HL-60 (cell line): ENCODE measurements around the gene BCHE.
A peak's percentile ranks its signal among the peaks of the same experiment; 100 is the strongest.

Experiments
- DNase-seq, 2 experiments: peaks; one replicate each; pipeline ENCODE4 v3.0.0-alpha.2; 2010 to 2020; ENCODE audit warnings: low read depth in 1 of 2, low spot score in 1 of 2
- H3K27ac ChIP-seq: fragments of 250-450 bp; sonication (Bioruptor Pico); replicated peaks from 2 replicates; pipeline ENCODE4 v1.5.1; 2020; ENCODE audit warnings: mild to moderate bottlenecking, moderate library complexity
- H3K27me3 ChIP-seq: fragments of 250-450 bp; sonication (Bioruptor Pico); 2 replicates; pipeline ENCODE4 v1.5.1; 2021; ENCODE audit warnings: mild to moderate bottlenecking, moderate library complexity; ENCODE audit not compliant: insufficient read depth, poor library complexity, severe bottlenecking
- H3K4me3 ChIP-seq: replicated peaks from 2 replicates; pipeline ENCODE4 v1.5.1; 2011; ENCODE audit warnings: mild to moderate bottlenecking, control low read depth, low read length; ENCODE audit not compliant: insufficient read depth
- GABPA ChIP-seq: IDR thresholded peaks from 2 replicates; pipeline ENCODE4 v1.6.1; 2012; ENCODE audit warnings: low read depth
- POLR2AphosphoS5 ChIP-seq: IDR thresholded peaks from 2 replicates; pipeline ENCODE4 v1.6.1; 2012; ENCODE audit warnings: low read depth
- SPI1 ChIP-seq: IDR thresholded peaks from 2 replicates; pipeline ENCODE4 v1.6.1; 2012; ENCODE audit warnings: low read depth, mild to moderate bottlenecking, borderline replicate concordance
- TF ChIP-seq, protein P1 (sequence below): IDR thresholded peaks from 2 replicates; pipeline ENCODE4 v1.6.1; 2012; ENCODE audit warnings: low read depth; ENCODE audit not compliant: insufficient replicate concordance
- TF ChIP-seq, protein P2 (sequence below): IDR thresholded peaks from one replicate; pipeline ENCODE4 v1.5.1; 2011; ENCODE audit warnings: low read length, control low read depth, inconsistent platforms; ENCODE audit not compliant: insufficient read depth

Gene BCHE

DNA sequence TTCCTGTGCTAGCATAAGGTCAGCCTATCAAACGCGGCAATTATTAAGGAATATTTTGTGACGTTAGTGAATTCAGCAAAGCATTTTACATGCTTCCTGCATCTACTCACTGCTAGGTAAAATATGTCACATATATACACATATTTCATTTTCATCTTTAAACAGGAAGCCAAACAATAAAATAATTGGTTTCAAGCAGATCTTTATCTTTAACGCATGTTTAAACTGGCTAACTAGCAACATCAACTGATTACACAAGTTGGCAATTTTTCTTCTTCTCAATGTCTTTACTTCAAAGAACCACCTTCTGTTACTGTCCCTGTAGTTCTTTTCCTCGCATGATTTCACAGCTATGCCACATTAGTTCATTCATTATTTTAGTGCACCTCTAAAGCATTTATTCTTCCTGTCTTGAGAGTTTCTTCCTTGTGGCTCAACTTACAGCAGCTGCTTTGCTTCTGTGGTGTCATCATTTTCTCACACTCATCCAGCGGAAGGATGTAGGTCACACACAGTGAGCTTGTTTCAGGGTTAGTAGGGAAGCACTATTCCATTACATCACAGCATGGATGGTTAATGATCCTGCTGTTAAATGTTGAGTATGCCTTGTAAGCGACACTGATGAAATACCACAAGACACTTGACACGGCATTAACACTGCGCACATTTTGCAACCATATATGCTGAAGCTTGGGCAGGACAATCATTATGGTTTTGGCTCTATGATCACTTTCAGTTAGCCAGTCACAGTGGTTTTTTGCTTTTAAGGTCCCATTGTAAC is 2.3 kb upstream of the BCHE start:
- TF ChIP-seq GABPA (no peak), POLR2AphosphoS5 (no peak), SPI1 (no peak)
- TF ChIP-seq, protein P1, sequence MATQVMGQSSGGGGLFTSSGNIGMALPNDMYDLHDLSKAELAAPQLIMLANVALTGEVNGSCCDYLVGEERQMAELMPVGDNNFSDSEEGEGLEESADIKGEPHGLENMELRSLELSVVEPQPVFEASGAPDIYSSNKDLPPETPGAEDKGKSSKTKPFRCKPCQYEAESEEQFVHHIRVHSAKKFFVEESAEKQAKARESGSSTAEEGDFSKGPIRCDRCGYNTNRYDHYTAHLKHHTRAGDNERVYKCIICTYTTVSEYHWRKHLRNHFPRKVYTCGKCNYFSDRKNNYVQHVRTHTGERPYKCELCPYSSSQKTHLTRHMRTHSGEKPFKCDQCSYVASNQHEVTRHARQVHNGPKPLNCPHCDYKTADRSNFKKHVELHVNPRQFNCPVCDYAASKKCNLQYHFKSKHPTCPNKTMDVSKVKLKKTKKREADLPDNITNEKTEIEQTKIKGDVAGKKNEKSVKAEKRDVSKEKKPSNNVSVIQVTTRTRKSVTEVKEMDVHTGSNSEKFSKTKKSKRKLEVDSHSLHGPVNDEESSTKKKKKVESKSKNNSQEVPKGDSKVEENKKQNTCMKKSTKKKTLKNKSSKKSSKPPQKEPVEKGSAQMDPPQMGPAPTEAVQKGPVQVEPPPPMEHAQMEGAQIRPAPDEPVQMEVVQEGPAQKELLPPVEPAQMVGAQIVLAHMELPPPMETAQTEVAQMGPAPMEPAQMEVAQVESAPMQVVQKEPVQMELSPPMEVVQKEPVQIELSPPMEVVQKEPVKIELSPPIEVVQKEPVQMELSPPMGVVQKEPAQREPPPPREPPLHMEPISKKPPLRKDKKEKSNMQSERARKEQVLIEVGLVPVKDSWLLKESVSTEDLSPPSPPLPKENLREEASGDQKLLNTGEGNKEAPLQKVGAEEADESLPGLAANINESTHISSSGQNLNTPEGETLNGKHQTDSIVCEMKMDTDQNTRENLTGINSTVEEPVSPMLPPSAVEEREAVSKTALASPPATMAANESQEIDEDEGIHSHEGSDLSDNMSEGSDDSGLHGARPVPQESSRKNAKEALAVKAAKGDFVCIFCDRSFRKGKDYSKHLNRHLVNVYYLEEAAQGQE: no peak
- TF ChIP-seq, protein P2, sequence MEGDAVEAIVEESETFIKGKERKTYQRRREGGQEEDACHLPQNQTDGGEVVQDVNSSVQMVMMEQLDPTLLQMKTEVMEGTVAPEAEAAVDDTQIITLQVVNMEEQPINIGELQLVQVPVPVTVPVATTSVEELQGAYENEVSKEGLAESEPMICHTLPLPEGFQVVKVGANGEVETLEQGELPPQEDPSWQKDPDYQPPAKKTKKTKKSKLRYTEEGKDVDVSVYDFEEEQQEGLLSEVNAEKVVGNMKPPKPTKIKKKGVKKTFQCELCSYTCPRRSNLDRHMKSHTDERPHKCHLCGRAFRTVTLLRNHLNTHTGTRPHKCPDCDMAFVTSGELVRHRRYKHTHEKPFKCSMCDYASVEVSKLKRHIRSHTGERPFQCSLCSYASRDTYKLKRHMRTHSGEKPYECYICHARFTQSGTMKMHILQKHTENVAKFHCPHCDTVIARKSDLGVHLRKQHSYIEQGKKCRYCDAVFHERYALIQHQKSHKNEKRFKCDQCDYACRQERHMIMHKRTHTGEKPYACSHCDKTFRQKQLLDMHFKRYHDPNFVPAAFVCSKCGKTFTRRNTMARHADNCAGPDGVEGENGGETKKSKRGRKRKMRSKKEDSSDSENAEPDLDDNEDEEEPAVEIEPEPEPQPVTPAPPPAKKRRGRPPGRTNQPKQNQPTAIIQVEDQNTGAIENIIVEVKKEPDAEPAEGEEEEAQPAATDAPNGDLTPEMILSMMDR: no peak
- H3K27me3 ChIP-seq: no peaks in the 10 kb centered on the region
- DNase-seq: no peak
- no peak overlapping the region for H3K27ac ChIP-seq
- no peak overlapping the region for H3K4me3 ChIP-seq

- H3K27me3 ChIP-seq: no peaks in the 10 kb centered on the region
- no peak for TF ChIP-seq SPI1
- no peak for TF ChIP-seq POLR2AphosphoS5
These were observed 578 bp upstream of the BCHE start for GRCh38 chr3:165837801-165838200.

GRCh38 chr3:165835431-165835830 is 1.8 kb downstream of the BCHE start:
- no peak for DNase-seq
- H3K4me3 ChIP-seq: no peak overlapping the region
- H3K27me3 ChIP-seq: no peaks in the 10 kb centered on the region
- no peak overlapping the region for H3K27ac ChIP-seq
- no peak for TF ChIP-seq POLR2AphosphoS5
- 0 out of 2 replicates have a peak, but pooled peaks have one; percentile 10 for TF ChIP-seq SPI1

More at GRCh38 chr3:165837801-165838200, 578 bp upstream of the BCHE start:
- DNase-seq: no peak
- Histone ChIP-seq H3K27ac (no peak overlapping the region), H3K4me3 (no peak overlapping the region)

DNA sequence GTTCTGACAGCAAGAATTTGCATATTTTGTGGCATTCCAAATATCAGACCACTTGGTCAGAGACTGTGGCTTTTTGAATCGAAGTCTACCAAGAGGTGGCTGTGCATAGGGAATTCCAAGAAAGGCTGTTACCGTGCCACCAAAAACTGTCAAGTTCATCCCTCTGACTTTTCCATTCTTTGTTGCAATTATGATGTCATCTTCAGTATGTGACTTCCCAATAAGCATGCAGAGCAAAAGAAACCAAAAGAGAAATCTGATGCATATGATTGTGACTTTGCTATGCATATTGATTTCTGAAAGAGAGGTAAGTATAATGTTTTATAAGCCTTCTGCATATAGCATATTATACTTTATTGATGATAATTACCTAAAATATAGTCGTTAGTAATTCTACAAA is 6.5 kb downstream of the BCHE start:
- no peak for DNase-seq
- Histone ChIP-seq H3K4me3 (no peak overlapping the region), H3K27me3 (no peaks in the 10 kb centered on the region), H3K27ac (no peak overlapping the region)
- TF ChIP-seq, protein P1: no peak
- TF ChIP-seq POLR2AphosphoS5 (no peak), GABPA (no peak), SPI1 (no peak)
- TF ChIP-seq, protein P2: no peak
